ENCODE measurements around the gene PRLH. TPM values are rescaled to one million over a fixed set of nuclear protein-coding genes. Genes with fewer than 3 reads are reported as not detected.
"Not testable (repeated sequence)": the region's sequence is repeated elsewhere in the genome, so short reads cannot be mapped to it uniquely, and the experiment has no call there.

PRLH gene
- total RNA-seq, 2 experiments from 2014 or later = not detected

- ChIA-PET POLR2A (no interaction called here), CTCF (interaction anchor here (1.3 to 3.4 kb wide), 2 partner anchors 80 to 151 kb away, joined by 4 to 11 read pairs; no protein-coding TSS in a partner anchor)
- Mint-ChIP-seq H3K27ac (no peak overlapping the region), H3K9me3 (no peaks in the 10 kb centered on the region), H3K4me3 (no peak overlapping the region), H3K27me3 (no peaks in the 10 kb centered on the region), H3K4me1 (ENCODE audit: low read depth) (peaks cover 5% of the 10 kb centered on the region), H3K36me3 (no peaks in the 10 kb centered on the region)
- intact Hi-C loops (cut with micrococcal nuclease) = no loop called here
- DNase-seq = no peak
These were observed 26.7 kb downstream of the PRLH start for GRCh38 chr2:237593036-237593435.

GRCh38 chr2:237593596-237594320 is 27.4 kb downstream of the PRLH start:
- H3K9me3 Mint-ChIP-seq = no peaks in the 10 kb centered on the region
- H3K4me3 Mint-ChIP-seq = no peak overlapping the region
- POLR2A ChIA-PET = no interaction called here

GRCh38 chr2:237594514-237594871 is 28.1 kb downstream of the PRLH start:
- intact Hi-C loops (cut with micrococcal nuclease) = no loop called here
- Mint-ChIP-seq H3K4me3 (no peak overlapping the region), H3K27me3 (no peaks in the 10 kb centered on the region), H3K4me1 (ENCODE audit: low read depth) (peaks cover 5% of the 10 kb centered on the region), H3K27ac (no peak overlapping the region), H3K9me3 (no peaks in the 10 kb centered on the region), H3K36me3 (no peaks in the 10 kb centered on the region)
- DNase-seq = no peak
- POLR2A ChIA-PET = no interaction called here
- CTCF ChIA-PET = no interaction called here

More at GRCh38 chr2:237593596-237594320, 27.4 kb downstream of the PRLH start:
- Mint-ChIP-seq H3K4me1 (ENCODE audit: low read depth) (peaks cover 5% of the 10 kb centered on the region), H3K27ac (no peak overlapping the region), H3K36me3 (no peaks in the 10 kb centered on the region), H3K27me3 (no peaks in the 10 kb centered on the region)
- CTCF ChIA-PET = no interaction called here
- DNase-seq = no peak
- intact Hi-C loops (cut with micrococcal nuclease) = no loop called here

- DNase-seq; CTCF ChIA-PET; POLR2A ChIA-PET; H3K27ac Mint-ChIP-seq; H3K36me3 Mint-ChIP-seq; H3K4me1 Mint-ChIP-seq (ENCODE audit: low read depth); intact Hi-C loops (cut with micrococcal nuclease); H3K9me3 Mint-ChIP-seq; H3K4me3 Mint-ChIP-seq; H3K27me3 Mint-ChIP-seq: not testable (repeated sequence)
These were observed 29.6 kb downstream of the PRLH start for GRCh38 chr2:237595829-237596519.

GRCh38 chr2:237596520-237597195 is 30.3 kb downstream of the PRLH start:
- no peaks in the 10 kb centered on the region for H3K27me3 Mint-ChIP-seq
- POLR2A ChIA-PET = no interaction called here
- no peak overlapping the region for H3K4me3 Mint-ChIP-seq
- CTCF ChIA-PET = interaction anchor here (1.0 kb wide), 1 partner anchor 25 kb away, joined by 3 read pairs; no protein-coding TSS in a partner anchor
- intact Hi-C loops (cut with micrococcal nuclease) = no loop called here
- no peak for DNase-seq
- no peaks in the 10 kb centered on the region for H3K36me3 Mint-ChIP-seq
- no peak overlapping the region for H3K27ac Mint-ChIP-seq
- peaks cover under 1% of the 10 kb centered on the region for H3K4me1 Mint-ChIP-seq (ENCODE audit: low read depth)
- no peaks in the 10 kb centered on the region for H3K9me3 Mint-ChIP-seq

GRCh38 chr2:237597196-237598145 is 31.1 kb downstream of the PRLH start:
- Mint-ChIP-seq H3K9me3 (no peaks in the 10 kb centered on the region), H3K4me3 (no peak overlapping the region), H3K27me3 (no peaks in the 10 kb centered on the region), H3K36me3 (no peaks in the 10 kb centered on the region), H3K4me1 (ENCODE audit: low read depth) (no peaks in the 10 kb centered on the region), H3K27ac (no peak overlapping the region)
- intact Hi-C loops (cut with micrococcal nuclease) = no loop called here
- ChIA-PET CTCF (interaction anchor here (1.0 kb wide), 1 partner anchor 26 kb away, joined by 3 read pairs; no protein-coding TSS in a partner anchor), POLR2A (no interaction called here)
- DNase-seq = no peak

- no peaks in the 10 kb centered on the region for H3K36me3 Mint-ChIP-seq
- no peak for DNase-seq
- no peaks in the 10 kb centered on the region for H3K9me3 Mint-ChIP-seq
- ChIA-PET POLR2A (no interaction called here), CTCF (interaction anchor here (0.6 kb wide), 1 partner anchor 25 kb away, joined by 3 read pairs; no protein-coding TSS in a partner anchor)
- peaks cover 11% of the 10 kb centered on the region for H3K4me1 Mint-ChIP-seq (ENCODE audit: low read depth)
- no peaks in the 10 kb centered on the region for H3K27me3 Mint-ChIP-seq
- H3K27ac Mint-ChIP-seq = no peak overlapping the region
- no peak overlapping the region for H3K4me3 Mint-ChIP-seq
- intact Hi-C loops (cut with micrococcal nuclease) = no loop called here
These were observed 32.3 kb downstream of the PRLH start for GRCh38 chr2:237598468-237599208.

- POLR2A ChIA-PET = no interaction called here
These were observed 33.2 kb downstream of the PRLH start for GRCh38 chr2:237599465-237600110.

GRCh38 chr2:237600205-237600846 is 34.0 kb downstream of the PRLH start:
- CTCF ChIA-PET = interaction anchor here (2.4 kb wide), 1 partner anchor 29 kb away, joined by 11 read pairs; no protein-coding TSS in a partner anchor
- H3K4me1 Mint-ChIP-seq (ENCODE audit: low read depth) = peaks cover 18% of the 10 kb centered on the region
- H3K9me3 Mint-ChIP-seq = no peaks in the 10 kb centered on the region
- no peak for DNase-seq
- intact Hi-C loops (cut with micrococcal nuclease) = loop anchor here (5.0 kb wide), 1 partner anchor 72 kb away; no protein-coding TSS in a partner anchor
- no peaks in the 10 kb centered on the region for H3K27me3 Mint-ChIP-seq
- H3K4me3 Mint-ChIP-seq = no peak overlapping the region
- H3K36me3 Mint-ChIP-seq = no peaks in the 10 kb centered on the region
- H3K27ac Mint-ChIP-seq = no peak overlapping the region
- POLR2A ChIA-PET = no interaction called here

More at GRCh38 chr2:237599465-237600110, 33.2 kb downstream of the PRLH start:
- intact Hi-C loops (cut with micrococcal nuclease) = loop anchor here (5.0 kb wide), 1 partner anchor 73 kb away; no protein-coding TSS in a partner anchor
- CTCF ChIA-PET = no interaction called here
- Mint-ChIP-seq H3K36me3 (no peaks in the 10 kb centered on the region), H3K27ac (no peak overlapping the region), H3K9me3 (no peaks in the 10 kb centered on the region), H3K27me3 (no peaks in the 10 kb centered on the region), H3K4me1 (ENCODE audit: low read depth) (peaks cover 16% of the 10 kb centered on the region), H3K4me3 (no peak overlapping the region)
- no peak for DNase-seq

- DNase-seq = no peak
- Mint-ChIP-seq H3K27ac (no peak overlapping the region), H3K9me3 (no peaks in the 10 kb centered on the region), H3K4me3 (no peak overlapping the region), H3K4me1 (ENCODE audit: low read depth) (peaks cover 18% of the 10 kb centered on the region), H3K27me3 (no peaks in the 10 kb centered on the region), H3K36me3 (no peaks in the 10 kb centered on the region)
- CTCF ChIA-PET = interaction anchor here (0.6 to 2.4 kb wide), 2 partner anchors 30 to 76 kb away, joined by 3 to 11 read pairs; no protein-coding TSS in a partner anchor
- intact Hi-C loops (cut with micrococcal nuclease) = loop anchor here (5.0 kb wide), 1 partner anchor 71 kb away; no protein-coding TSS in a partner anchor
- POLR2A ChIA-PET = no interaction called here
These were observed 35.2 kb downstream of the PRLH start for GRCh38 chr2:237601453-237602116.

All from activated CD4-positive, alpha-beta memory T cell treated with anti-CD3 and anti-CD28 coated beads for 36 hours (primary cell).